ENCODE measurements around the gene COL6A1.
"Not testable (repeated sequence)": the region's sequence is repeated elsewhere in the genome, so short reads cannot be mapped to it uniquely, and the experiment has no call there.

COL6A1 gene

GRCh38 chr21:45945066-45945867, 36.3 kb upstream of the COL6A1 start:
- DNase-seq, result no peak

- no peak for DNase-seq
Observed at GRCh38 chr21:45945868-45946210, 35.7 kb upstream of the COL6A1 start.

- no peak for DNase-seq
Observed at GRCh38 chr21:45947296-45947695, 34.3 kb upstream of the COL6A1 start.

GRCh38 chr21:45947716-45948255, 33.8 kb upstream of the COL6A1 start:
- DNase-seq, result no peak

- DNase-seq, result no peak
Observed at GRCh38 chr21:45948576-45949141, 32.9 kb upstream of the COL6A1 start.

GRCh38 chr21:45949928-45950739, 31.4 kb upstream of the COL6A1 start:
- no peak for DNase-seq

GRCh38 chr21:45950740-45951515, 30.6 kb upstream of the COL6A1 start:
- no peak for DNase-seq

- DNase-seq, result no peak
Observed at GRCh38 chr21:45951676-45952075, 29.9 kb upstream of the COL6A1 start.

- not testable (repeated sequence) for DNase-seq
Observed at GRCh38 chr21:45952527-45952926, 29.0 kb upstream of the COL6A1 start.

- DNase-seq, result no peak
Observed at GRCh38 chr21:45952974-45953373, 28.6 kb upstream of the COL6A1 start.

- no peak for DNase-seq
Observed at GRCh38 chr21:45954261-45954660, 27.3 kb upstream of the COL6A1 start.

GRCh38 chr21:45954921-45955320, 26.6 kb upstream of the COL6A1 start:
- DNase-seq, result no peak

- no peak for DNase-seq
Observed at GRCh38 chr21:45957551-45957950, 24.0 kb upstream of the COL6A1 start.

- no peak for DNase-seq
Observed at GRCh38 chr21:45957981-45958600, 23.5 kb upstream of the COL6A1 start.

- DNase-seq, result no peak
Observed at GRCh38 chr21:45959182-45959581, 22.4 kb upstream of the COL6A1 start.

- DNase-seq, result no peak
Observed at GRCh38 chr21:45959779-45960390, 21.7 kb upstream of the COL6A1 start.

- not testable (repeated sequence) for DNase-seq
Observed at GRCh38 chr21:45961408-45961807, 20.2 kb upstream of the COL6A1 start.

GRCh38 chr21:45962531-45963231, 18.9 kb upstream of the COL6A1 start:
- no peak for DNase-seq

- DNase-seq, result no peak
Observed at GRCh38 chr21:45963232-45963570, 18.4 kb upstream of the COL6A1 start.

GRCh38 chr21:45964649-45965048, 16.9 kb upstream of the COL6A1 start:
- no peak for DNase-seq

- DNase-seq, result no peak
Observed at GRCh38 chr21:45965084-45965809, 16.3 kb upstream of the COL6A1 start.

Data from activated CD4-positive, alpha-beta T cell treated with anti-CD3 and anti-CD28 coated beads for 48 hours (primary cell).